Epidermal melanocyte (primary cell): ENCODE results near the gene SPATA2.
"Not testable (repeated sequence)": the region's sequence is repeated elsewhere in the genome, so short reads cannot be mapped to it uniquely, and the experiment has no call there.

Source experiments
- DNase-seq: peaks from one replicate; pipeline ENCODE4 v3.0.0; 2011; ENCODE audit warnings: low spot score; ENCODE audit not compliant: insufficient read length

The SPATA2 gene

GRCh38 chr20:49885558-49886332 is 29.6 kb downstream of the SPATA2 start:
- no peak for DNase-seq

- DNase-seq = no peak
Measured at GRCh38 chr20:49883246-49883802, 32.0 kb downstream of the SPATA2 start.

- DNase-seq = no peak
Measured at GRCh38 chr20:49882171-49882970, 33.0 kb downstream of the SPATA2 start.

GRCh38 chr20:49880724-49881445 is 34.4 kb downstream of the SPATA2 start:
- DNase-seq = no peak

- no peak for DNase-seq
Measured at GRCh38 chr20:49880177-49880576, 35.2 kb downstream of the SPATA2 start.

GRCh38 chr20:49878977-49879376 is 36.4 kb downstream of the SPATA2 start:
- no peak for DNase-seq

DNA sequence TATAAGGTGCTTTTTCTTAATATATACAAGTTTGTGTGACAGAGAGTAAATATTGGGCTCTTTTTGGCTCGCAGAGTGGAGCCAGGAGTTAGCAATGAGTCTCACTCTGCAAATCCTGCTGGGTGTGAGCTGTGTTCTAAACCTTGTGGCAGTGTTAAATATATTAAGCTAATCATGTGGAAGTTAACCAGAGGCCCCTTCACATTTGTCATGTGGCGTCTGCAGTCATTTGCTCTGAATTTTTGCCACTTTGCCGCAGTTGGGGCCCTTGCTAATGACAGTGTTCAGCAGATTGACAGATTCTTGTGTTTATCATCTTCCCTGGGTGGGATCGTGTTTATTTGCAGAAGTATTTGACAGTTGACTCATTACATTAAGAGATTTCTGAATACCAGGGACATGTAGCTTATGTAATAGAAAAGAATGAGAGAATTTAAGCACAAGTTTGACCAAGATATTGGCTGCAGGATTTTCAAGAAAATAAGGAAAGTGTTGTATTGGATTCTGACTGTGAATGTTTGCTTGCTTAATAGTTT is 37.9 kb downstream of the SPATA2 start:
- DNase-seq = no peak

- DNase-seq = no peak
Measured at GRCh38 chr20:49874696-49875095, 40.6 kb downstream of the SPATA2 start.

- DNase-seq = no peak
Measured at GRCh38 chr20:49872056-49872455, 43.3 kb downstream of the SPATA2 start.

GRCh38 chr20:49871391-49871948 is 43.9 kb downstream of the SPATA2 start:
- no peak for DNase-seq

DNA sequence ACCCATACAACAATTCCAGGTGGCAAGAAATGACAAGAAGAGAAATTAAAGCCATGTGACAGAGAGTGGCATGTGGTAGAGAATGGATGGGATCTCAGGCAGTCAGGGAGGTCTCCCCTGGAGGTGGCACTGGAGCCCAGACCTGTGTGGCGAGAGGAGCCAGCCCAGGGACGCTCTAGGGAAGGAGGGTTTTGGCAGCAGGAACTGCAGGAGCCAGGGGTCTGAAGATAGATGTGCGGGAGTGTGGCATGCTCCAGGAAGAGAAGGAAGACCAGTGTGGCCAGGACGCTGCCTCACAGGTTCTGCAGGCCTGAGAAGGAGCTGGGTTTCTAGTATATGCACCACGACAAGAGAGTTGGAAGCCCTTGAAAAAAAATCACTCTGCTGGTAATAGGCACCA is 45.1 kb downstream of the SPATA2 start:
- no peak for DNase-seq

DNA sequence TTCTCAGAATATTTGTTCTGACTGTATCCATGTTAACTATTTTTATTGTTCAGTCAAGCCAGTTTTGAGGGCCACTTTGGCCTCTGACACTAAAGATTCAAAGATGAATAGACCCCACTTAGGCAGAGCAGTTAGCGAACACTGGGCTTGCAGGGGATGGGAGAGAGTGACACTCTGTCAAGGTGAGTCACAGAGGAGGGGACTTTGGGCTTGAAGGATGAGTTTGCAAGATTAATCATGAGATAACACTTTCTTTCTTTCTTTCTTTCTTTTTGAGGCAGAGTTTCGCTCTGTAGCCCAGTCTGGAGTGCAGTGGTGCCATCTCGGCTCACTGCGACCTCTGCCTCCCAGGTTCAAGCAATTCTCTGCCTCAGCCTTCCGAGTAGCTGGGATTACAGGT is 46.4 kb downstream of the SPATA2 start:
- DNase-seq = no peak

DNA sequence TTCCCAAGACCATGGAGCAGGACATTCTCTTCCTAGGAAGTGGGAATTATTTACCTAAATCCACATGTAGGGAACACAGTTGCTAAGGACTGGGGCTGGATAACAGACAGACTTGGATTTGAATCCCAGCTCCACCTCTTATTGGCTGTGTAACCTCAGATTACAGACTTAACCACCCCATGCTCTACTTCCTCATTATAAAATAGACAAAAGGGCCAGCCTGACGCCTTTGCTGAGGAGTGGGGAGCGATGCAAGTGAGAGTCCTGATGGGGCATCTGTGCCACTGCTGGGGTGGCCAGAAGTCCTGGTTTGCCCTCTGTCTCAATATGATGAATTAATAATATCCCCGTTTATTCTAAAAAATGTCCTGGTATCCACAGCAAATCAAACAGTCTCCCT is 46.8 kb downstream of the SPATA2 start:
- DNase-seq = no peak

DNA sequence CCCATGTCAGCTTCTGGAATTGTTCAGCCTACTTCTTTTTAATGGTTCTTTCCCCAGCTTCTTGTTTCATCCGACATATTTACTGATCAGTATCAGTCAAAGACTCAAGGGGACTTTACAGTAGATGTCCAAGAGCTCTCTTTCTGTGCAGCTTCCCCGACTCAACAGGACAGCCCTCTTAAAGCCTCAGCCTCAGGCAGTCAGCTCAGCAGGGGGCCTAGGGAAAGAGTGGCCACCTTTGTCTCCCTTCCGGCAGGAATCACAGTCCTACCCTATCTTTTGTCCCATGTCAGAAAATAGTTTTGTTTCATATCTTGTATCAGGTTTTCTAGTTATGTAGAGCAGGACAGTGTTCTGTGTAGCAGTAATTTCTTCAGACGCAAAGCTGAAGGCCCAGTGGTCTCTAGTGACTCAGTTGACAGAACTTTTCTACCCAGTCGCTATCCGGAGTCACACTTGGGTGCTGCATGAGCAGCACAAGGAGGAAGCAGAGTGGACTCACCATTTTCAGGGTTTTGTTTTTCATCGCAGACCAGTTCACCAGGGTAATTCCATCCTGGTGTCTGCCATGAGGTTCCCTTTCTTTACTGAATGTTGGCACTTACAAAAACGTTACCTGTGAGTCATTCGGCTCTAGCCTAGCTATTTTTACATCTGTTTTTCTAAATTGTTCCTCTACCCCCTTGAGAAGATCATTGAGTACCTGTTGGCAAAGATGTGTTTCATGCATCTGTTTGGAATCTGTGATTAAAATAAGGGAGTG is 47.7 kb downstream of the SPATA2 start:
- no peak for DNase-seq

DNA sequence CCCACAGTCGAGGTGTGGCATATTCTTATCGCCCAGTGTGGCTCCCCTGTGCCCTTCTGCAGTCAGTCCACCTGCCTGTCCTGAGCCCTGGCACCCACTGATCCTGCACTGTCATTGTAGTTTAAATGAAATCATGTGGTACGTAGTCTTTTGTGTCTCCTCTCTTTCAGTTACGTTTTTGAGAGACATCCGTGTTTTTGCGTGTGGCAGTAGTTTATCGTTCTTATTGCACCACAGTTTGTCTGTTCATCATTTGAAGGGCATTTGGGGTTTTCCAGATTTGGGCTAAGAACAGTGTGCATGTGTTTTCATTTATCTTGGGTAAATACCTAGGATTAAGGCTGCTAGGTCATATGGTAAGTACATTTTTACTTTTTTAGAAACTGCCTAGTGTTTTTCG is 49.3 kb downstream of the SPATA2 start:
- no peak for DNase-seq

- no peak for DNase-seq
Measured at GRCh38 chr20:49865559-49865958, 49.8 kb downstream of the SPATA2 start.

DNA sequence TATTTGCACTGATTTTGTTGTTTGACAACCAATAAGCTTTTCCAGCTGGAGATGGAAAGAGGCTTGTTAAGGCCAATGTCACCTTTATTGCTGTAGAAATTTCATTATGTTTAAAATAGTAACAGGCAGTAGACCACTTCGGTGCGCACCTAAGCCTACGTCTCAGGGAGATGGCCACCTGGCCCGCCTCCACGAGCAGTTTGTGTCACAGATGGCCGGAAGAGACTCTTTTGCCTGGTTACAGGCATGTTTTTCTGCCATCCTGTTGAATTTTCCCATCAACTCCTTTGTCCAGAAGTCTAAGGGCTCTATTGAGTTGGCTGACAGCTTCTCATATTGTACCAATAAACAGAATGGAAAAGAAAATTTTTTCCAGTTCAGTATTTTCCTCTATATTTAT is 51.7 kb downstream of the SPATA2 start:
- no peak for DNase-seq

DNA sequence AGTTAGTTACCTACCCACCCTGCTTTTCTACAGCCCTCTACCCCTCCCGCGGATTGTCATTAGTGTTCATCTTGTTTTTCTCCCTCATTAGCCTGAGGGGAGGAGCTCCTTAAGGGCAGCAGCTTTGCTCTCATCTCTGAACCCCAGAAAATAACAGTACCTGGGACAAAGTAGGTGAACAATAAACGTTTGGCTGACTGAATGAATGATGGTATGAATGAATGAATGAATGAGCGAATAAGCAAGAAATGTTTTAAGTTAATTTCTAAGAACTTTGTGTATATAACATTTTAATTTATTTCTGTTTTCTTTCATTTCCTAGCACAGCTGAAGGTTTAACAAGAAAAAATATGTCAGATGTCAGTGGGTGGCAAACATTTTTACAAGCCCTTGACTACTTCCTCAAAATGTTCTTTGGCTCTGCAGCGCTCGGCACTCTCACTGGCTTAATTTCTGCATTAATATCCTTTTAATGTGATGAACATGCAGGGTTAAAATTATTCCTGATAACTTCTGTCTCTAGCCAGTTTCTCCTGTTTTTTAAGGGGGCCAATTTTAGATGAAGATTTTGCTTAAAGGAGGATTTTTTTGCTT is 52.6 kb downstream of the SPATA2 start:
- DNase-seq = no peak

DNA sequence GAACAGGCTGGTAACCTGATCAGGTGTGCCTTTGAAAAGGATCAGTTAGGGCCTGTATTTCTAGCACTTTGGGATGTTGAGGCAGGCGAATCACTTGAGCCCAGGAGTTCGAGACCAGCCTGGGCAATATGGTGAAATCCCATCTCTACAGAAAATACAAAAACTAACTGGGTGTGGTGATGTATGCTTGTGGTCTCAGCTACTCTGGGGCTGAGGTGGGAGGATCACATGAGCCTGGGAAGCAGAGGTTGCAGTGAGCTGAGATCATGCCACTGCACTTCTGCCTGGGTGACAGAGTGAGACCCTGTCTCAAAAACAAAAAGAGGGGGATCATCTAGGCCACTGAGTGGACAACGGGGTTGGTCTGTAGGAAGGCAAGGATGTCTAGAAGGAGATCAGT is 54.1 kb downstream of the SPATA2 start:
- not testable (repeated sequence) for DNase-seq

DNA sequence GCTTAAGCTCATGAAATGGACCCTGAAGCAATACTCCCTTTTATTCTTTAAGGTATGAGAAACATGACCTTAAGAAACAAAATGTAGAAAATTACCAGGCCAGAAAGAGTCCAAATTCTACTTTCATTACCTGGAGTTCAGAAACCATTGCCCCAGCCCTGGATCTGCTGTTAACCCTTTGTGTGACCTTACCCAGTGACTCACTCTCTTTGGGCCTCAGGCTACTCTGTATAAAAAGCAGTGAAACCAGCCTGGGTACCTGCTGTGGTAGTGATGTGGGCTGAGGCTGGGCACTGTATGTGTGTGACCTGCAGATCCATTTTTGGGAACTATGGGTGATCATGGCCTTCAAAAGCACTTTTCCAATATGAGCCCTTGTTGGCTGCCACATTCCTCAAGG is 55.5 kb downstream of the SPATA2 start:
- no peak for DNase-seq
